HG03469 (cell line): ENCODE measurements around the gene FGFR1OP2.

ENCODE experiments used
- ATAC-seq: cut with Tn5 transposase; IDR thresholded peaks from one replicate; pipeline ENCODE4 v1.9.1; 2021; ENCODE audit warnings: mild to moderate bottlenecking, moderate library complexity, moderate number of reproducible peaks; ENCODE audit not compliant: unreplicated experiment

Gene FGFR1OP2

DNA sequence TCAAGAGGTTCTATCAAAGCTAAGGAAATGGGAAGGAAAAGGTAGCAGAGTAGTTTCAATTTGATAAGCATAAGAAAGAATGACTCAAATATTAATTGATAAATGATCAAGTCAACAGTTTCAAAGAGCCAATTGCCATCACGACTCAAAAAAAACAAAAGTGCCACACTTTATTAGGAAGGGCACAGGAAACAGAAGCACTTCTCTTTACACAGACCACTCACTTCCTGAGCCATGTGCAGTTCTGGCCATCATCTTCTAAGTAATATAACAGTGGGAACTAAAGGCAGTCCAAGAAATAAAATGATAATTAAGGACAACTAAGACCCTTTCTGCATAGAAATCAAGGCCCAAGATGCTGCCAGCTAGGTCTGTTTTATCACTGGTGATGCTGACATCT lies 62.7 kb downstream of the FGFR1OP2 start:
- ATAC-seq, result no peak

DNA sequence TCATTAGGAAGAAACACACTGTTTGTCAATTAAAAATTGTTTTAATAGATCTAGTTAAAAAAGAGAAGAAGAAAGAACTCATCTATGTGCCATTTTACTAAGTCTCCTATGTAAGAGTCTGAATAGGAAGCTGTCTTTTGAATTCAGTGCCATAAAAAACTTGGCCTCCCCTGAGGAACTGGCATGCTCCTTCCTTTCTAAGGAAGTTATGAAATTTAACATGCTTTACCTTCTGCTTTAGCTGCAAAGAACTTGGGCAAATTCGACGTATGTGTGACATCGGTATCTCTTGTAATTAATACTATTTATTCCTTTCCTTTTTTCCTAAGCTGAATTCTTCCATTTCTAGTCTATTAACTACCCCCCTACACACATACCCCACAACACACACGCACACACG lies 63.4 kb downstream of the FGFR1OP2 start:
- no peak for ATAC-seq

- no peak for ATAC-seq
These were observed 63.9 kb downstream of the FGFR1OP2 start for GRCh38 chr12:27002141-27002540.

DNA sequence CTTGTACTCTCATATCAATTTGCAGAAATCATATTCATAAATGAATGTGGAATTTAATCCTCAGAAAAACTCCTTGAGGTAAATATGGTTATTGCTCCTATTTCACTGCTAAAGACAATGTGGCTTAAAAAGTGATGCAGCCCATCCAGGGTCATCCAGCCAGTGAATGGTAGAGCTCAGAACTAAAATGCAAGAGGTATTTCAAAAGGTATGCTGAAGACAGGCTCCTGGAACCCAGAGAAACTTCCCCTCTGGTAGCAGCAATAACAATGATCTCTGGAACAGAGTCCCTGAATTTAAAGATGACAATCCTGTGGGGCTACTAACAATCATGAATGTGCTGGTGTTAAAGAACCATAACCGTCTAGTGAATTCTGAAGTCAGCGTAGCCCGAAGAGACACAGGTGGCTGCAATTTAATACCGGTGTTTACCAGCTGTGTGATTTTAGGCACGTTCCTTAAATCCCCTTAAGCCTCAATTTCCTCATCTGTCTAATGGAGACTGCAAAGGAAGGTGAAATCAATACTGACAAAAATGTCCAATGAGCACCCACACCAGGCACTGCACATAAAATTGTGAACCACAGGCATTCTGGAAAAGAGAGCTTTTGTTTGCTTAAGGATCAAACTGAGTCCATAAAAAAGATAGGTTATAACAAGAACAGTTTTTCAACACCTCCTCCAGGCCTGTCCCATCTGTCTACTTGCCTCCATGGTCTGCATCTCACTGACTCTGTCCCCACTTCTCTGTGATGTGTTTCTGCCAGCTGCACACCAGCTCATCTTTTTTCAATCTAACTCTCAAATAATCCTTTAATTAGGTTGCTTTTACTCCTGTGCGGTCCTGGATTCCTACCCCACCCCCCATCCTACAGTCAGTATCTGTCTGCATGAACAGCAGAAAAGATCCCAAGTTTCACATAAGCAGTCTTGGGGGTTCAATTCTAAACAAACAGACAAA lies 65.4 kb downstream of the FGFR1OP2 start:
- no peak for ATAC-seq

DNA sequence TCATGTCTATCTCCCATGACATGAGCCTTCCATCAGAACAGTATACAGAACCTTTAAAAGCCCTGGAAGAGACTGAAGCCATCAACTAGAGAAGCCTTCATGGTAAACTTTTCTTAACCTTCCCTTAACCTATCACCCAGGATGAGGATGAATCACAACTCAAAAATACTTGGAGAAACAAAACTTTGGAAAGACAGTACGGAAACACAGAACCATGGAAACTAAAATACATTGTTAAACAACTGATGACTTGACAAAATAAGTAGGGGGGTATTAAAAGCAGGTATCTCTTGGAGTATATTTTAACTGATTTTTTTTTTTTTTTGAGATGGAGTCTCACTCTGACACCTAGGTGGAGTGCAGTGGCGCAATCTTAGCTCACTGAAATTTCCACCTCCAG lies 67.2 kb downstream of the FGFR1OP2 start:
- no peak for ATAC-seq

GRCh38 chr12:27006797-27007467 lies 68.7 kb downstream of the FGFR1OP2 start:
- ATAC-seq, result no peak

DNA sequence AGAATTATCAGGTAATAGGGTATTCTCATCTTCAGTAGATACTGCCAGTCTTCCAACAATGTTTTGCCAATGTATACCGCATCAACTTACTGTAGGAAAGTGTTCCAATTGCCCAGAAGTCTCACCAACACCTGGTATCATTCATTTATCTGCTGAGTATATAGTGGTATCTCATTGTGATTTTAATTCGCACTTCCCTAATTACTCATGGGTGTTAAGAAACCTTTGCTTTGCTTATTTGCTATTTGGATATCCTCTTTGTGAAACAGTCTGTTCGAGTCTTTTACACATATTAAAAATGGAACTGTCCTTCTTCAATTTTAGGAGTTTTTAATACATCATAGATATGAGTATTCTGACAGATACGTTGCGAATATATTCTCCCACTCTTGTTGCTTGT lies 69.8 kb downstream of the FGFR1OP2 start:
- no peak for ATAC-seq

- no peak for ATAC-seq
These were observed 71.6 kb downstream of the FGFR1OP2 start for GRCh38 chr12:27009881-27010301.

DNA sequence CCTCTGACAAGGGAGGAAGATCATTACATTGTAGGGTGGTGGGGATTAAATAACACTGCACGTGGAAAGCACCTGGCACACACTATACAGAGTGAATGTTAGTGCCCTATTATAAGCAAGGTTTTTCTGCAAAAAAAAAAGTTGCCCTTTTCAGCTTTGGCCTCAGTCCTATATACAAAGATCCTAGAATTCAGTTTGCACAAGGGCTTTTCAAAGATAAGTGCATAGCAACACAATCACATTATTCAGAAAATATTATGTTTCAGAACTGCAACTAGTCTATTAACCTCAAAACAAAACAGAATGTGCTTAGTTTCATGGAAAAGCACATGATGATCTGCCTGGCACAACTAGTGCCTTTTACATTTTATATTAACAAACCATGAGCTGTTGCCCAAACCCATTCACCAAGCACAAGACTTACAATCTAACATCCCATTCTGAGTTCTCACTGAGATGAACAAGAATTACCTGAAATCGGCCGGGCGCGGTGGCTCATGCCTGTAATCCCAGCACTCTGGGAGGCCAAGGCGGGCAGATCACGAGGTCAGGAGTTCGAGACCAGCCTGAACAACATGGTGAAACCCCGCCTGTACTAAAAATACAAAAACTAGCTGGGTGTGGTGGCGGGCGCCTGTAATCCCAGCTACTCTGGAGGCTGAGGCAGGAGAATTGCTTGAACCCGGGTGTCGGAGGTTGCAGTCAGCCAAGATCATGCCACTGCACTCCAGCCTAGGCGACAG lies 74.1 kb downstream of the FGFR1OP2 start:
- no peak for ATAC-seq

- ATAC-seq, result no peak
These were observed 74.6 kb downstream of the FGFR1OP2 start for GRCh38 chr12:27012982-27013255.

DNA sequence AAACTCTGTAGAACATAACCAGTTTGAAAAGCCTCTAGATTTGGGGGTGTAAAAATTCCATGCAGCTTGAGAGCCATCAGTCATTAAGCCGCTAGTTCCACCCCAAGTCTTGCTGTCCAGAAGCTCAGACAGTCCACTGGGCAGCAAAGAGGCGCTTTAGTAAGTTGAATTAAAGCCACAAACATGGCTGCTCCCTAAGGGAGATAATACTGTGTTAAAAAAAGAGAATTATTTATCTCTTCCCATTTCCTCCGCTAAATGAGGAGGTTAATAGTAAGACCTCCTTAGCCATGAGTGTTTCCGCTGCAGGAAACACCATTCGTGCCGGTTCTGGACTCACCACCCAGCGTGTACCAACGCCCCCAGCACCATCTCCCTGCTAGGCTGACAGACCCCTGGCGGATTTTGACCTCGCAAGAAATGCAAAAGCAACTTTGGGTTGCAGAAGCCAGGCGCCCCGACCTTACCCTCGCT lies 75.4 kb downstream of the FGFR1OP2 start:
- peak; percentile 7 for ATAC-seq

DNA sequence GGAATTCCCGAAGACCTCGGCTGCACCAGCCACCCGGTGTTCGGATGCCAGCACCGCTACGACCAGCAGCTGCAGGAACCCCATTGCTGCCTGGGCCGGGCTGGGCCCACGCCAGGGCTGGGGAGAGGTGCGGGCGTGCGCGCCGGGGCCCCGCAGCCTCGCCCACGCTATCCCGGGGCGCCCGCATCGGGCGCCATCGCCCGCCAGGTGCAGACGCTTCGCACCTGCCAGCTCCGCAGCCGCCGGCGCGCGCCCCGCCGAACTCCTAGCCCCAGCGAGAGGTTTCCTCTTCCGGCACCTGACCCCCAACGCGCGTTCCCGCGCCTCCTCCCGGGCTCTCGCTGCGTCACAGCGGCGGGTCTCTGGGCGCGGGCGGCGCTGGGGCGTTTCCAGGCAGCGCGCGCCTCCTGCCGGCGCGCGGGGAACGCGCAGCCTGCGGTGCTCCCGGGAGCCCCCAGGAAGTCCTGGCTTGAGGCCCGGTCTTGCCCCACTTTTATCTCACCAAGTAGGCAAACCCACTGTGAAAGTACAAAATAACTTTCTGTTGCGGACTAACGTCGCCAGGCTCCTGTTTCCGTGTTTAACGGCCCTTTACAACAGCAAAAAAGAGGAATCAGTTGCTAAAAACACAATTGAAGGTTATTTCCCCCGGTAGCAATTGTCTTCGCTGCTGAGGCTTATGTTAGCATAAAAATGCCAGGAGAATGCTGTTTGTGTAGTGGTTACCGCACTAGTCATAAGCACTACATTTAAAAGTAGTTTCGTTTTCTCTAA lies 76.0 kb downstream of the FGFR1OP2 start, which contains the start of gene TM7SF3:
TM7SF3 (minus strand) TSS at position 300 of the 774 bp plus-strand sequence; CDS start at position 84, 216 bp downstream.
- peak; percentile 78 for ATAC-seq

DNA sequence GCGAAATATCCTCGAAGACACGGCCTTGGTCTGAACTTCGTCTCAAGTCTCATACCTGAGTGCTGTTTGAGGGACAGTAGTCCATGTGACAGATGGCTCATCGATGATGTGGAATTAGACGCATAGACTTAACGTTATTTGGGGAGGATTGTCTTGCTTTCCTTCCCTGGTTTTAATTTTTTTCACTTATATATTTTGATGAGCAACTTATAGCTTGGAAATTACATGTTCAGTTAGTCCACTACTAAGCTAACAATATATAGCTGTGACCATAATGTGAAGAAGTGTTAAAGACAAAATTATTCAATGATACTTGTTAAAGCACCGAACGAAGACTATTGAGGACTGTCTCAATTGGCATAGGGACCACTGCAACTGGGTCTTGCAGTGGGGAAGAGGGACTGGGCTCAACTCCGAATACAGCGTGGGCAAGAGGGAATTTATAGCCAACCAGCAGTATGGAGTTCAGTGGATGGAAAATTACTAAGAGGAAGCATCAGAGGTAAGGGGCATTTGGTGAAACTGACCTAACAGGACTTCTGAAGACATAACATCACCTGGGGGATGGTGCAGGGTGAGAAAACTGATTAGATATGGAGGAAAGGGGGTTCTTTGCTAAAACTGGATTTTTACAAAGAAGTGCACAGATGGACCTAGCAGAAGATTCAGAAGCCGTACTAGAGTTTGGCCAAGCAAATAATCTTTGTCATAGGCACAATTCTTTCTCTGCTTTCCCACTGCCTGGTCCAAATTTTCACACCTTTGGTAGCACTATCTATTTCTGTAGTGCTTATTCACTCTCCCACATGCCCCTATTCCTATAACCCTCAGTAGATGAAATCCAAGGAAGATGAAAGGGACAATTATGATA lies 76.8 kb downstream of the FGFR1OP2 start:
- ATAC-seq, result no peak

DNA sequence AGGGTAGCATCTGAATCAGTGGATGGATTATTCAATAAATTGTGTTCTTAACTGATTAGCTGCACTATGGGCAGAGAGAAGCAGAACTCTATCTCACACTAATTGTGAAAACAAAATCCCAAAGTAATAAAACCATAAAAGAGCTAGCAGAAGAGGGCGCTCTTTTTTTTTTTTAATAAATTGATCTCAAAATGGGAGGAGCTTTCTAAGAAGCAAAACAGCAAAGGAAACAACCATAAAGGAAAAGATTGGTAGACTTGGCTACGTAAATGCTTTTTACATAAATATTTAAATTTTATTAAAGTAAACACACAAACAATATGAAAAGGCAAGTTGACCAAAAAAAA lies 77.4 kb downstream of the FGFR1OP2 start:
- ATAC-seq, result no peak
